Femur (tissue), 1 donor: ENCODE measurements around the gene SLC25A34.

Experiments used
- DNase-seq: peaks from one replicate; pipeline ENCODE4 v3.0.0-alpha.2; 2017

Gene SLC25A34

GRCh38 chr1:15714406-15715136 is 21.5 kb upstream of the SLC25A34 start:
- DNase-seq, result peak; percentile 74

- DNase-seq, result peak; percentile 30
Measured at GRCh38 chr1:15717418-15718125, 18.5 kb upstream of the SLC25A34 start.

- peak; percentile 33 for DNase-seq
Measured at GRCh38 chr1:15718199-15718601, 17.9 kb upstream of the SLC25A34 start.

- no peak for DNase-seq
Measured at GRCh38 chr1:15719381-15720120, 16.5 kb upstream of the SLC25A34 start.

- no peak for DNase-seq
Measured at GRCh38 chr1:15720861-15721260, 15.2 kb upstream of the SLC25A34 start.

- no peak for DNase-seq
Measured at GRCh38 chr1:15722411-15722810, 13.6 kb upstream of the SLC25A34 start.

GRCh38 chr1:15722836-15723532 is 13.1 kb upstream of the SLC25A34 start:
- DNase-seq, result peak; percentile 27

GRCh38 chr1:15723631-15724246 is 12.3 kb upstream of the SLC25A34 start:
- DNase-seq, result no peak

- no peak for DNase-seq
Measured at GRCh38 chr1:15724949-15725880, 10.8 kb upstream of the SLC25A34 start.

GRCh38 chr1:15726508-15726907 is 9.6 kb upstream of the SLC25A34 start:
- no peak for DNase-seq

- no peak for DNase-seq
Measured at GRCh38 chr1:15727021-15727420, 9.0 kb upstream of the SLC25A34 start.

GRCh38 chr1:15727424-15727823 is 8.6 kb upstream of the SLC25A34 start:
- DNase-seq, result no peak

GRCh38 chr1:15727866-15728534 is 8.1 kb upstream of the SLC25A34 start:
- no peak for DNase-seq

- no peak for DNase-seq
Measured at GRCh38 chr1:15728937-15729657, 7.0 kb upstream of the SLC25A34 start.

- DNase-seq, result peak; percentile 21
Measured at GRCh38 chr1:15730423-15730822, 5.6 kb upstream of the SLC25A34 start.

- no peak for DNase-seq
Measured at GRCh38 chr1:15730936-15731335, 5.1 kb upstream of the SLC25A34 start.

- no peak for DNase-seq
Measured at GRCh38 chr1:15731735-15732685, 4.0 kb upstream of the SLC25A34 start.

- DNase-seq, result no peak
Measured at GRCh38 chr1:15732686-15733081, 3.4 kb upstream of the SLC25A34 start.

- DNase-seq, result no peak
Measured at GRCh38 chr1:15733218-15733725, 2.8 kb upstream of the SLC25A34 start.
